Endothelial cell of umbilical vein (primary cell): ENCODE results near the gene IFNA14. TPM values are rescaled to one million over a fixed set of nuclear protein-coding genes. Genes with fewer than 3 reads are reported as not detected.
"Not testable (repeated sequence)": the region's sequence is repeated elsewhere in the genome, so short reads cannot be mapped to it uniquely, and the experiment has no call there.

ENCODE experiments used
- BruUV-seq: library from RNA; stranded (reverse); fragments of 400-500 nt; replicated peaks from 2 replicates; lab custom pipeline; 2021; lab: Mats Ljungman, UMichigan
- CTCF ChIA-PET: fragments of 300-600, 350-600 bp; sonication (Branson Sonifier 250); formaldehyde crosslinking; loops from one replicate; lab custom pipeline; 2021; ENCODE audit warnings: antibody characterized with exemption, inconsistent platforms; lab: Charles Lee
- POLR2A ChIA-PET: fragments of 300-600, 350-600 bp; sonication (Branson Sonifier 250); formaldehyde crosslinking; loops from one replicate; lab custom pipeline; 2021; ENCODE audit warnings: antibody characterized with exemption, inconsistent platforms; lab: Charles Lee
- DNase-seq: peaks from one replicate; pipeline ENCODE4 v3.0.0-alpha.2; 2011; ENCODE audit warnings: low read depth, low spot score
- FAIRE-seq: peaks from 2 replicates; lab custom pipeline; 2011; peaks lifted over from hg19 to GRCh38; lab: Jason Lieb, UNC
- H2AFZ ChIP-seq: 2 replicates; pipeline ENCODE4 v1.6.0; 2012; ENCODE audit warnings: low read depth, low read length, control low read depth, inconsistent platforms
- H3K27ac ChIP-seq: 2 replicates; pipeline ENCODE4 v1.5.1; 2011; ENCODE audit warnings: low read depth, mild to moderate bottlenecking, control low read depth, low read length, moderate library complexity; ENCODE audit not compliant: insufficient read depth
- H3K27me3 ChIP-seq, 2 experiments: 2 replicates each; pipeline versions ENCODE4 v1.6.0 to v1.6.1; 2011; ENCODE audit warnings: low read length in 2 of 2, mixed read lengths in 1 of 2; ENCODE audit not compliant: control insufficient read depth in 2 of 2, insufficient read depth in 2 of 2
- H3K36me3 ChIP-seq, 2 experiments: 2 replicates in 1 of 2; 3 replicates in 1 of 2; pipeline ENCODE4 v1.5.1; 2011; ENCODE audit warnings: low read length in 2 of 2, mild to moderate bottlenecking in 1 of 2, moderate library complexity in 1 of 2; ENCODE audit not compliant: control insufficient read depth in 2 of 2, insufficient read depth in 2 of 2; ENCODE audit errors: extremely low read depth in 1 of 2
- H3K4me1 ChIP-seq: 3 replicates; pipeline ENCODE4 v1.5.1; 2011; ENCODE audit warnings: mild to moderate bottlenecking, low read length; ENCODE audit not compliant: control insufficient read depth, insufficient read depth; ENCODE audit errors: extremely low read depth
- H3K4me2 ChIP-seq: 2 replicates; pipeline ENCODE4 v1.6.1; 2011; ENCODE audit warnings: low read length, control low read depth, mixed read lengths; ENCODE audit not compliant: insufficient read depth
- H3K4me3 ChIP-seq, 3 experiments: fragments of 200-600 bp in 1 of 3; sonication (generic), shearing (Covaris generic) in 1 of 3; replicated peaks in 1 of 3; 2 replicates each; pipeline ENCODE4 v1.5.1; 2011 to 2016; ENCODE audit warnings: control low read depth in 3 of 3, low read length in 3 of 3, mild to moderate bottlenecking in 2 of 3, inconsistent platforms in 1 of 3, low read depth in 1 of 3, moderate library complexity in 1 of 3; ENCODE audit not compliant: insufficient read depth in 1 of 3
- H3K79me2 ChIP-seq: 2 replicates; pipeline ENCODE4 v1.6.0; 2012; ENCODE audit warnings: low read length, inconsistent platforms; ENCODE audit not compliant: control insufficient read depth, insufficient read depth
- H3K9ac ChIP-seq: replicated peaks from 2 replicates; pipeline ENCODE3; 2011; ENCODE audit warnings: low read length, control low read depth; ENCODE audit not compliant: insufficient read depth; ENCODE audit errors: extremely low read depth
- H3K9me1 ChIP-seq: replicated peaks from 3 replicates; pipeline ENCODE4 v1.6.0; 2011; ENCODE audit warnings: mild to moderate bottlenecking, low read length; ENCODE audit not compliant: control insufficient read depth, insufficient read depth; ENCODE audit errors: extremely low read depth
- H3K9me3 ChIP-seq: replicated peaks from 2 replicates; pipeline ENCODE4 v1.5.1; 2012; ENCODE audit warnings: low read length, inconsistent platforms; ENCODE audit not compliant: control insufficient read depth, insufficient read depth
- H4K20me1 ChIP-seq: replicated peaks from 2 replicates; pipeline ENCODE3; 2011; ENCODE audit warnings: mild to moderate bottlenecking, low read length; ENCODE audit not compliant: control insufficient read depth, insufficient read depth; ENCODE audit errors: extremely low read depth
- EZH2 ChIP-seq: IDR thresholded peaks from 2 replicates; pipeline ENCODE4 v1.6.1; 2012; ENCODE audit warnings: borderline replicate concordance, low read depth, mild to moderate bottlenecking, moderate library complexity, low read length, inconsistent platforms; ENCODE audit not compliant: severe bottlenecking
- FOS ChIP-seq: IDR thresholded peaks from 2 replicates; pipeline ENCODE4 v1.6.1; 2011; ENCODE audit warnings: mild to moderate bottlenecking, low read length, moderate library complexity, borderline replicate concordance; ENCODE audit not compliant: insufficient read depth
- GATA2 ChIP-seq: IDR thresholded peaks from 2 replicates; pipeline ENCODE4 v1.7.0; 2011; ENCODE audit warnings: low read depth, mild to moderate bottlenecking, moderate library complexity, mixed read lengths, low read length; ENCODE audit not compliant: insufficient read length, insufficient read depth
- JUN ChIP-seq: IDR thresholded peaks from 2 replicates; pipeline ENCODE4 v1.6.1; 2011; ENCODE audit warnings: borderline replicate concordance, low read depth; ENCODE audit not compliant: insufficient read length, insufficient read depth
- MAX ChIP-seq: IDR thresholded peaks from 2 replicates; pipeline ENCODE4 v1.6.1; 2011; ENCODE audit not compliant: insufficient read depth, insufficient read length
- MYC ChIP-seq: IDR thresholded peaks from one replicate; pipeline ENCODE4 v1.6.1; 2011; ENCODE audit warnings: mild to moderate bottlenecking, low read depth, low read length
- POLR2A ChIP-seq: IDR thresholded peaks from 2 replicates; pipeline ENCODE4 v1.6.1; 2012; ENCODE audit warnings: low read depth, mild to moderate bottlenecking, control low read depth, low read length
- POLR2AphosphoS5 ChIP-seq: IDR thresholded peaks from 2 replicates; pipeline ENCODE4 v1.6.1; 2012; ENCODE audit warnings: low read depth, mild to moderate bottlenecking, control low read depth, low read length, moderate library complexity; ENCODE audit not compliant: insufficient read depth
- dilution Hi-C: fragments of 300-500 bp; cut with MboI; formaldehyde crosslinking; loops from one replicate; pipeline ENCODE4 v1.15.0; 2019; ENCODE audit warnings: low sequenced_read_pairs; ENCODE audit not compliant: extremely low pct_ligation_motif_present
- intact Hi-C: fragments of 100-400 bp; cut with micrococcal nuclease; formaldehyde crosslinking; loops from one replicate; pipeline ENCODE4 v1.10.0; 2022
- polyA plus RNA-seq, 4 experiments: library from polyadenylated mRNA; depleted of rRNA in 3 of 4; stranded (reverse) in 3 of 4; unstranded in 1 of 4; fragments of >200 nt; gene quantifications; 2 replicates each; pipeline versions ENCODE4 v1.2.1 to v1.2.3, GENCODE V29; 2011 to 2012; ENCODE audit warnings: missing spikeins in 1 of 4
- total RNA-seq: library from RNA; stranded (reverse); gene quantifications from 2 replicates; pipeline ENCODE4 v1.2.3, GENCODE V29; 2021
- TF ChIP-seq, protein P1 (sequence below), 2 donors: IDR thresholded peaks; 1 replicate in 1 of 2; 2 replicates in 1 of 2; pipeline ENCODE4 v1.5.1; 2011; ENCODE audit warnings: low read length in 2 of 2, mild to moderate bottlenecking in 2 of 2, moderate library complexity in 2 of 2, control low read depth in 1 of 2, inconsistent platforms in 1 of 2, low read depth in 1 of 2; ENCODE audit not compliant: insufficient read depth in 1 of 2; ENCODE audit errors: extremely low read depth in 1 of 2

The IFNA14 gene
- total and polyA plus RNA-seq, 2 donors (not counting 3 experiments of a cell fraction or from before 2014, with no cell fraction given), result not detected

DNA sequence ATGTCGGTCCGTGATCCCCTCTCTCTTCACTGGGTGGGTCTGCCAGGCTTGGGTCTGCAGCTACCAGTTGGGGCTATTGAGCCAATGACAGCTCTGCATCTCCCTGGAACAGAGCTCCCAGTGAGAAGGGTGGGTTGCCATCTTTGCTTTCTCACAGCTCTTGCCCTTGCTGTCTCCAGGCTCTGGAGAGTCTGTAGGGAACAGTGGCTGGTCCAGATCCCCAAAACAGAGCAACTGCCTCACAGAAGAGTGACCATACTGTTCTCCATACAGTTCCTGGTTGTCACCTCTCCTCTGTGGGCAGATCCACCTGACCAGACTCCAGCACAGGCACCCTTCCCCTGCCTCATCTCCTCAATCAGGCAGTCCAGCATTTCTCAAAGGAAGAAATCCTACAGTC is 6.5 kb downstream of the IFNA14 start:
- Histone ChIP-seq H3K27ac (no peak overlapping the region), H3K4me3 (no peak overlapping the region), H3K4me2 (no peak overlapping the region), H2AFZ (no peak overlapping the region), H3K4me1 (no peaks in the 10 kb centered on the region), H3K79me2 (no peaks in the 10 kb centered on the region), H4K20me1 (no peaks in the 10 kb centered on the region), H3K9ac (no peak overlapping the region), H3K9me3 (no peaks in the 10 kb centered on the region), H3K36me3 (no peaks in the 10 kb centered on the region), H3K27me3 (peaks cover 2 to 3% of the 10 kb centered on the region in 2 experiments), H3K9me1 (no peaks in the 10 kb centered on the region)
- DNase-seq (no peak), FAIRE-seq (no peak)
- BruUV-seq, result no TSS peak
- POLR2A ChIA-PET, result no interaction called here
- CTCF ChIA-PET, result no interaction called here
- dilution Hi-C loops (no loop called here), intact Hi-C loops (no loop called here)
- no peak for TF ChIP-seq FOS

GRCh38 chr9:21228122-21228521 is 11.7 kb downstream of the IFNA14 start, which contains the start of gene IFNA17:
IFNA17 (minus strand) TSS chr9:21228222; CDS start chr9:21228173, 49 bp downstream.
- Histone ChIP-seq H3K9me1 (no peaks in the 10 kb centered on the region), H3K79me2 (no peaks in the 10 kb centered on the region), H2AFZ (no peak within 1 kb of the TSS), H3K27me3 (peaks cover 0 to 3% of the 10 kb centered on the region in 2 experiments), H3K9me3 (no peaks in the 10 kb centered on the region), H3K4me2 (no peak within 1 kb of the TSS), H3K36me3 (no peaks in the 10 kb centered on the region), H3K9ac (no peak within 1 kb of the TSS), H4K20me1 (no peaks in the 10 kb centered on the region), H3K4me3 (no peak within 1 kb of the TSS), H3K27ac (no peak within 1 kb of the TSS), H3K4me1 (no peaks in the 10 kb centered on the region)
- DNase-seq (no peak), FAIRE-seq (no peak)
- no peak for TF ChIP-seq FOS
- no peak for TF ChIP-seq EZH2
- TF ChIP-seq, protein P1, sequence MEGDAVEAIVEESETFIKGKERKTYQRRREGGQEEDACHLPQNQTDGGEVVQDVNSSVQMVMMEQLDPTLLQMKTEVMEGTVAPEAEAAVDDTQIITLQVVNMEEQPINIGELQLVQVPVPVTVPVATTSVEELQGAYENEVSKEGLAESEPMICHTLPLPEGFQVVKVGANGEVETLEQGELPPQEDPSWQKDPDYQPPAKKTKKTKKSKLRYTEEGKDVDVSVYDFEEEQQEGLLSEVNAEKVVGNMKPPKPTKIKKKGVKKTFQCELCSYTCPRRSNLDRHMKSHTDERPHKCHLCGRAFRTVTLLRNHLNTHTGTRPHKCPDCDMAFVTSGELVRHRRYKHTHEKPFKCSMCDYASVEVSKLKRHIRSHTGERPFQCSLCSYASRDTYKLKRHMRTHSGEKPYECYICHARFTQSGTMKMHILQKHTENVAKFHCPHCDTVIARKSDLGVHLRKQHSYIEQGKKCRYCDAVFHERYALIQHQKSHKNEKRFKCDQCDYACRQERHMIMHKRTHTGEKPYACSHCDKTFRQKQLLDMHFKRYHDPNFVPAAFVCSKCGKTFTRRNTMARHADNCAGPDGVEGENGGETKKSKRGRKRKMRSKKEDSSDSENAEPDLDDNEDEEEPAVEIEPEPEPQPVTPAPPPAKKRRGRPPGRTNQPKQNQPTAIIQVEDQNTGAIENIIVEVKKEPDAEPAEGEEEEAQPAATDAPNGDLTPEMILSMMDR (IDR thresholded peaks at IDR 0.05; ENCODE audit: extremely low read depth in 1 of 2, insufficient read depth in 1 of 2, low read depth in 1 of 2, low read length in 2 of 2), result no peak
- no peak for TF ChIP-seq GATA2
- no peak for TF ChIP-seq POLR2AphosphoS5
- no peak for TF ChIP-seq MAX
- TF ChIP-seq MYC, result no peak
- no peak for TF ChIP-seq JUN
- no peak for TF ChIP-seq POLR2A
- intact Hi-C loops (no loop called here), dilution Hi-C loops (no loop called here)
- POLR2A ChIA-PET, result no interaction called here
- no TSS peak for BruUV-seq
- CTCF ChIA-PET, result no interaction called here

DNA sequence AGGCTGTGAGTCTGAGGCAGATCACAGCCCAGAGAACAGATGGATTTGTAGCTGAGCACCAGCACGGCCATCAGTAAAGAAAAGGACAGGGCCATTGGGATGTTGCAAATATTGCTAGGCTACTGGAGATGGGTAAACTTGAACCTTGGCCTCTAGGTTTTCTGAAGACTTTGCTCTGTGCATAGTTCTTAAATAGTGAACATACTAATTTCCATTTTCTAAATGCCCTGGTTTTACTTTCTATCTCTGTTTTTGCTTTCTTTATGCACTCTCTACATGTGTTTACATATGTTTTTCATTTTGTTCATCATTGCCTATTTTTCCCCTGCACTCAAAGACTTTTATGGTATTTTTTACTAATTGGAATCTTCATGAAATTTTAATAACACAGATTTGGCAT is 22.6 kb downstream of the IFNA14 start, which contains the start of gene IFNA16:
Gene IFNA16 (minus strand): TSS at position 101 of the 400 bp plus-strand sequence. CDS start 6 bp downstream, at position 95.
- H3K9me3 ChIP-seq, H3K9ac ChIP-seq, POLR2A ChIA-PET, intact Hi-C loops, H2AFZ ChIP-seq, H3K27ac ChIP-seq, H3K4me1 ChIP-seq, dilution Hi-C loops, H3K4me2 ChIP-seq, H3K79me2 ChIP-seq, DNase-seq, BruUV-seq, H3K9me1 ChIP-seq, CTCF ChIA-PET, H3K4me3 ChIP-seq, H4K20me1 ChIP-seq, H3K36me3 ChIP-seq, FAIRE-seq: not testable (repeated sequence)
- peaks cover 0 to 21% of the 10 kb centered on the region in 2 experiments for H3K27me3 ChIP-seq
